Mesendoderm (in vitro differentiated cells): ENCODE results near the gene BASP1.

Source experiments
- DNase-seq: peaks from one replicate; pipeline ENCODE4 v3.0.0; 2013
- H2AK5ac ChIP-seq: 2 replicates; pipeline ENCODE4 v1.6.1; 2013; ENCODE audit warnings: low read length, inconsistent platforms
- H2BK120ac ChIP-seq: 2 replicates; pipeline ENCODE4 v1.6.1; 2013; ENCODE audit warnings: low read depth, mild to moderate bottlenecking, low read length, moderate library complexity, mixed read lengths
- H2BK15ac ChIP-seq: replicated peaks from 2 replicates; pipeline ENCODE4 v1.6.1; 2013; ENCODE audit warnings: low read depth, mild to moderate bottlenecking, moderate library complexity
- H2BK5ac ChIP-seq: 2 replicates; pipeline ENCODE4 v1.6.1; 2013; ENCODE audit warnings: low read length, inconsistent platforms
- H3K18ac ChIP-seq: 2 replicates; pipeline ENCODE4 v1.6.1; 2013; ENCODE audit warnings: mild to moderate bottlenecking, low read length, mixed read lengths
- H3K23ac ChIP-seq: one replicate; pipeline ENCODE4 v1.6.1; 2013; ENCODE audit warnings: low read length
- H3K27ac ChIP-seq: 2 replicates; pipeline ENCODE4 v1.5.1; 2013; ENCODE audit warnings: low read depth, mild to moderate bottlenecking, inconsistent platforms, low read length, moderate library complexity
- H3K27me3 ChIP-seq: 2 replicates; pipeline ENCODE4 v1.6.1; 2013; ENCODE audit warnings: low read length, control low read depth, mild to moderate bottlenecking, inconsistent platforms; ENCODE audit not compliant: insufficient read depth, poor library complexity
- H3K36me3 ChIP-seq: 2 replicates; pipeline ENCODE4 v1.6.1; 2013; ENCODE audit warnings: low read length, inconsistent platforms; ENCODE audit not compliant: control insufficient read depth, insufficient read depth
- H3K4ac ChIP-seq: one replicate; pipeline ENCODE4 v1.6.1; 2013; ENCODE audit warnings: low read depth, mild to moderate bottlenecking, low read length, moderate library complexity
- H3K4me1 ChIP-seq: 2 replicates; pipeline ENCODE4 v1.6.1; 2013; ENCODE audit warnings: low read depth, low read length, inconsistent platforms; ENCODE audit not compliant: control insufficient read depth
- H3K4me2 ChIP-seq: 2 replicates; pipeline ENCODE4 v1.6.1; 2013; ENCODE audit warnings: low read length
- H3K4me3 ChIP-seq: 2 replicates; pipeline ENCODE4 v1.5.1; 2013; ENCODE audit warnings: mild to moderate bottlenecking, low read length
- H3K56ac ChIP-seq: one replicate; pipeline ENCODE4 v1.6.1; 2013; ENCODE audit warnings: low read length
- H3K79me1 ChIP-seq: 2 replicates; pipeline ENCODE4 v1.6.1; 2013; ENCODE audit warnings: low read length, inconsistent platforms
- H3K79me2 ChIP-seq: 2 replicates; pipeline ENCODE4 v1.6.1; 2013; ENCODE audit warnings: mild to moderate bottlenecking, low read length; ENCODE audit not compliant: control insufficient read depth, insufficient read depth
- H3K9ac ChIP-seq: 2 replicates; pipeline ENCODE4 v1.6.1; 2013; ENCODE audit warnings: low read length, inconsistent platforms
- H4K5ac ChIP-seq: one replicate; pipeline ENCODE4 v1.6.1; 2013; ENCODE audit warnings: low read length
- H4K8ac ChIP-seq: one replicate; pipeline ENCODE4 v1.6.1; 2013; ENCODE audit warnings: low read depth, mild to moderate bottlenecking, control low read depth, low read length, moderate library complexity
- WGBS: extraction: QIAGEN DNeasy Blood & Tissue Kit; methylation state at CpG from one replicate; pipeline ENCODE4 v1.1.7; 2013; ENCODE audit warnings: low lambda C conversion rate, missing lambda C conversion rate; ENCODE audit not compliant: insufficient coverage; ENCODE audit errors: extremely low coverage; 5-methylcytosine and 5-hydroxymethylcytosine counted together

BASP1 gene

DNA sequence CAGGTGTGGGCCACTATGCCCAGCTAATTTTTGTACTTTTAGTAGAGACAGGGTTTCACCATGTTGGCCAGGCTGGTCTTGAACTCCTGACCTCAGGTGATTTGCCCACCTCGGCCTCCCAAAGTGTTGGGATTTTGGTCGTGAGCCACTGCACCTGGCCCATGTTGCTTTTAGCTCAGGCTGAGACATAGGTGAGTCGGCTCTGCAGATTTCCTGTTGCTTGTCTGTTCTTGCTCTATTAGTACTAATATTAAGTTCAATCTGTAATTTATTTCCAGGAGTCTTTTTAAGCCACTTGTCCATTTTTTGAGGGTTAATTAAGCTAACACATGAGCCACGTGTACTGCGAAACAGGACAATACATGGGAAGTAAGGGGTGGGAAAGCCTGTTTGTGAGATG, 21.4 kb upstream of the BASP1 start:
- Histone ChIP-seq H3K27me3 (no peaks in the 10 kb centered on the region), H3K4me3 (no peak overlapping the region), H4K8ac (no peak overlapping the region), H3K9ac (no peak overlapping the region), H3K4ac (no peak overlapping the region), H3K79me1 (no peaks in the 10 kb centered on the region), H3K36me3 (no peaks in the 10 kb centered on the region), H3K23ac (no peak overlapping the region), H3K56ac (no peak overlapping the region), H2BK15ac (no peak overlapping the region), H3K79me2 (no peaks in the 10 kb centered on the region), H2BK5ac (no peak overlapping the region), H2AK5ac (no peak overlapping the region), H3K18ac (no peak overlapping the region), H4K5ac (no peak overlapping the region), H2BK120ac (no peak overlapping the region), H3K4me2 (no peak overlapping the region), H3K4me1 (no peaks in the 10 kb centered on the region), H3K27ac (no peak overlapping the region)
- no CpG with 5 or more reads among the region's 5 CpGs for WGBS
- no peak for DNase-seq

DNA sequence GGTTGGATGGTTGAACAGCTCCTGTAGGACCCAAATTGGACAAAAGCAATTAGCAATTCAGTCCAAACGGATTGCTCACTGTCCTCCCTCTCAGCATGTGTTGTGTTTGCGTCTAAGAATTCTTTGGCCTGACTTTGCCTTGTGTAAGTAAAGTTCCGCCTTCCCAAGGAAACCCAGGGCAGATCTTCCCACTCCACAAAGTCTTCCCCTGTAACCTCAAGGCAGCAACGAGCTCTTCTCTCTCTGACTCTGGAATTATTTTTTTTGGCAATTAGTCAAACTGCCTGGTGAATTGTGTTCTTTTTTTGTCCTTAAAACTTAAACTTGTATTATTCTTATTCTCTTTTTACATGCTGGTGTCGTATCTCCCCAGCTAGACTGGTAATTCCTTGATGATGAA, 20.7 kb upstream of the BASP1 start:
- no peaks in the 10 kb centered on the region for H3K79me2 ChIP-seq
- no peak overlapping the region for H4K8ac ChIP-seq
- H3K36me3 ChIP-seq: no peaks in the 10 kb centered on the region
- H3K27ac ChIP-seq: no peak overlapping the region
- no peak overlapping the region for H3K4ac ChIP-seq
- no peaks in the 10 kb centered on the region for H3K4me1 ChIP-seq
- no peak overlapping the region for H3K4me2 ChIP-seq
- H3K23ac ChIP-seq: no peak overlapping the region
- H2BK120ac ChIP-seq: no peak overlapping the region
- no peak overlapping the region for H3K9ac ChIP-seq
- H3K4me3 ChIP-seq: no peak overlapping the region
- H3K56ac ChIP-seq: no peak overlapping the region
- no peak overlapping the region for H2AK5ac ChIP-seq
- H2BK15ac ChIP-seq: no peak overlapping the region
- no peaks in the 10 kb centered on the region for H3K27me3 ChIP-seq
- no CpG with 5 or more reads among the region's 5 CpGs for WGBS
- DNase-seq: no peak
- H3K18ac ChIP-seq: no peak overlapping the region
- H3K79me1 ChIP-seq: no peaks in the 10 kb centered on the region
- H4K5ac ChIP-seq: no peak overlapping the region
- H2BK5ac ChIP-seq: no peak overlapping the region

DNA sequence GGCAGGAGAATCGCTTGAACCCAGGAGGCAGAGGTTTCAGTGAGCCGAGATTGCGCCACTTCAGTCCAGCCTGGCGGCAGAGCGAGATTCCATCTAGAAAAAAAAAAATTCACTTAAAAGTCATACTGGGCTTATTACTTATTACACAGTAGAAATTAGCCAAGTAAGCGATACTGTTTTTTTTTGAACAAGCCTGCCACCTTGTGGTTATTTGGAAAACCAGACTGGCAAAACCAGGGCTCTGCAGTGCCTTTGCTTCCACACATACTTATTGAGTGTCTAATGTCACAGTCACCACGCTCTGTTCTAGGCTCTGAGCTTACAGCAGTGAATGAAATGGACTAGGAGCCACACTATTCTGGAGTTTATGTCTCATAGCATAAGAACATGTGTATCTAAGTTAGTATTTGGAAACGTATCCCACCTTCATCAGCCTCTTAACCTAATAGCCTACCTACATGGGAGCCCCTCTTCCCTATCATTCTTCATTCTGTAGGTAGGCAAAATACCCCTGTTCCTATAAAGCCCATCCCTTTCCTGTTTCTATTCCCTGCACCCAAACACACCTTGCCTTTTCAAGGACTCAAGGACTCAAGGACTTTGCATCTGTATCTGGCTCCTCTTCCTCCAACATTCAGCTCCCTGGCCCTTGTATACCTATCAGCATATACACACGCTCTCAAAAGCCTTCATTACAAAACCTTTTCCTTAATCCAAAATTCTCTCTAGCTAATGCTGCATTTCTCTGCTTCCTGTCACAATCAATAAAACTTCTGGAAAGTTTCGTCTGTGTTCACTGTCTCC, 13.9 kb upstream of the BASP1 start:
- no peaks in the 10 kb centered on the region for H3K27me3 ChIP-seq
- H4K8ac ChIP-seq: no peak overlapping the region
- no peaks in the 10 kb centered on the region for H3K79me1 ChIP-seq
- no peak overlapping the region for H3K27ac ChIP-seq
- DNase-seq: peak; percentile 65
- no peaks in the 10 kb centered on the region for H3K79me2 ChIP-seq
- 100% methylated on average over 1 of the region's 10 CpGs for WGBS
- H3K4me3 ChIP-seq: no peak overlapping the region
- no peak overlapping the region for H3K4me2 ChIP-seq
- H2BK120ac ChIP-seq: no peak overlapping the region
- H3K18ac ChIP-seq: no peak overlapping the region
- no peak overlapping the region for H2BK15ac ChIP-seq
- H2BK5ac ChIP-seq: no peak overlapping the region
- H3K4me1 ChIP-seq: no peaks in the 10 kb centered on the region
- no peak overlapping the region for H3K23ac ChIP-seq
- no peak overlapping the region for H3K56ac ChIP-seq
- H3K4ac ChIP-seq: no peak overlapping the region
- H3K36me3 ChIP-seq: no peaks in the 10 kb centered on the region
- no peak overlapping the region for H2AK5ac ChIP-seq
- no peak overlapping the region for H4K5ac ChIP-seq
- H3K9ac ChIP-seq: no peak overlapping the region

DNA sequence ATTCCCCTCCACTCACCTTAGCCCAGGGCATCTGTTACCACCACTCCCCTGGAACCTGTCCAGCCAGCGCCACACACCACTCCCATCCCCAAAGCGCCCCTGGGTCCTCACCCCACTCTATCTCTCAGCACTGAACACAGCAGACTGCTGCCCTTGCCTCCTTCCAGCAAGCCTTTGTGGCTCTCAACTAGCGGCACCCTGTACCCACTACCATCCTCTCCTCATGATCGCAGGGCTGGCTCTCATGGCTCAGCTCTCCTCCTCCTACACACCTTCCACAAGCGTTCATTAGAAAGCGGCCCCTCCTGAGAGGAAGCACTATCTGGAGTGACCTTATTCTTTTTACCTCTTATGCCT, 13.3 kb upstream of the BASP1 start:
- H3K18ac ChIP-seq: no peak overlapping the region
- H3K36me3 ChIP-seq: no peaks in the 10 kb centered on the region
- no peak for DNase-seq
- H3K56ac ChIP-seq: no peak overlapping the region
- no peaks in the 10 kb centered on the region for H3K79me2 ChIP-seq
- no peak overlapping the region for H2BK120ac ChIP-seq
- no peak overlapping the region for H2AK5ac ChIP-seq
- H3K4me2 ChIP-seq: no peak overlapping the region
- WGBS: no CpG with 5 or more reads among the region's 6 CpGs
- no peak overlapping the region for H2BK5ac ChIP-seq
- H3K23ac ChIP-seq: no peak overlapping the region
- H2BK15ac ChIP-seq: no peak overlapping the region
- no peak overlapping the region for H4K8ac ChIP-seq
- no peaks in the 10 kb centered on the region for H3K79me1 ChIP-seq
- no peaks in the 10 kb centered on the region for H3K4me1 ChIP-seq
- no peak overlapping the region for H3K9ac ChIP-seq
- H3K4me3 ChIP-seq: no peak overlapping the region
- H3K4ac ChIP-seq: no peak overlapping the region
- no peak overlapping the region for H4K5ac ChIP-seq
- H3K27me3 ChIP-seq: no peaks in the 10 kb centered on the region
- H3K27ac ChIP-seq: no peak overlapping the region

DNA sequence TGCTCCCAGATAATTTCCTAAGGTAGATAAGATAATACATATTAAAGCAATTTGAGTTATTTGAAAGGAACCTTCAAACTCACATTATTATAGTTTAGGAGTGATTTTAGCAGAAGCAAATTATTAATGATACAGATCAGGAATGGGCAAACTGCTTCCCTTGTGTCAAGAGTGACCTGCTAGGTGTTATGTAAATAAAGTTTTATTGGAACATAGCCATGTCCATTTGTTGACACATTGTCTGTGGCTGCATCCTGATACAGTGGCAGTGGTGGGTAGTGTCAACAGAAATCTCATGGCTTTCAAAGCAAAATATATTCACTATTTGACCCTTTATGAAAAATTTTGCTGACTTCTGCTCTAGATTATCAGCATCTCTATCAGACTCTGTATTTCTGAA, 11.4 kb upstream of the BASP1 start:
- Histone ChIP-seq H3K36me3 (no peaks in the 10 kb centered on the region), H3K79me1 (no peaks in the 10 kb centered on the region), H4K5ac (no peak overlapping the region), H3K4ac (no peak overlapping the region), H3K18ac (no peak overlapping the region), H3K4me3 (no peak overlapping the region), H2AK5ac (no peak overlapping the region), H2BK5ac (no peak overlapping the region), H2BK15ac (no peak overlapping the region), H3K79me2 (no peaks in the 10 kb centered on the region), H3K9ac (no peak overlapping the region), H3K56ac (no peak overlapping the region), H3K4me2 (no peak overlapping the region), H4K8ac (no peak overlapping the region), H3K27ac (no peak overlapping the region), H3K27me3 (no peaks in the 10 kb centered on the region), H3K23ac (no peak overlapping the region), H3K4me1 (no peaks in the 10 kb centered on the region), H2BK120ac (no peak overlapping the region)
- no peak for DNase-seq

DNA sequence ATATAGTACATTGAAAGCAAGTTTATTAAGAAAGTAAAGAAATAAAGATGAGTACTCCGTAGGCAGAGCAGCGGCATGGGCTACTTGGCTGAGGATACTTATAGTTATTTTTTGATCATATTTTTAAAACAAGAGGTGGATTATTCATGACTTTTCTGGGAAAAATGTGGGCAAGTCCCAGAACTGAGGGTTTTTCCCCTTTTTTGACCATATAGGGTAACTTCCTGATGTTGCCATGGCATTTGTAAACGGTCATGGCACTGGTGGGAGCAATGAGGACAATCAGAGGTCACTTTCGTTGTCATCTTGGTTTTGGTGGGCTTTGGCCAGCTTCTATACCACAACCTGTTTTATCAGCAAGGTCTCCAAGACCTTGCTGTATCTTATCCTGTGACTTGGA, 5.2 kb upstream of the BASP1 start:
- no peaks in the 10 kb centered on the region for H3K79me2 ChIP-seq
- H3K18ac ChIP-seq: no peak overlapping the region
- H2BK120ac ChIP-seq: no peak overlapping the region
- no peak overlapping the region for H3K4ac ChIP-seq
- H3K27me3 ChIP-seq: no peaks in the 10 kb centered on the region
- H3K23ac ChIP-seq: no peak overlapping the region
- H3K27ac ChIP-seq: no peak overlapping the region
- no peak overlapping the region for H3K4me3 ChIP-seq
- H4K8ac ChIP-seq: no peak overlapping the region
- H3K4me1 ChIP-seq: no peaks in the 10 kb centered on the region
- H3K9ac ChIP-seq: no peak overlapping the region
- H2BK5ac ChIP-seq: no peak overlapping the region
- H3K4me2 ChIP-seq: no peak overlapping the region
- H3K36me3 ChIP-seq: no peaks in the 10 kb centered on the region
- DNase-seq: no peak
- no peak overlapping the region for H2AK5ac ChIP-seq
- H2BK15ac ChIP-seq: no peak overlapping the region
- no CpG with 5 or more reads among the region's 4 CpGs for WGBS
- H4K5ac ChIP-seq: no peak overlapping the region
- no peak overlapping the region for H3K56ac ChIP-seq
- H3K79me1 ChIP-seq: no peaks in the 10 kb centered on the region
